SIG-M5 treated with dmso at 0.1 percent for 504 hours (cell line): ENCODE measurements around the gene PCYT2.

Experiments used
- DNase-seq: peaks from one replicate; lab custom pipeline; 2025; ENCODE audit not compliant: unreplicated experiment; lab: John Stamatoyannopoulos, UW

PCYT2 gene

GRCh38 chr17:81914103-81914850 is 3.1 kb upstream of the PCYT2 start:
- no peak for DNase-seq

GRCh38 chr17:81913394-81914102 is 2.3 kb upstream of the PCYT2 start:
- DNase-seq: no peak

- no peak for DNase-seq
These were observed 1.5 kb upstream of the PCYT2 start for GRCh38 chr17:81912441-81913309.

- no peak for DNase-seq
These were observed 770 bp upstream of the PCYT2 start for GRCh38 chr17:81911969-81912368.

GRCh38 chr17:81910840-81911276 is 341 bp downstream of the PCYT2 start:
- no peak for DNase-seq

- no peak for DNase-seq
These were observed 996 bp downstream of the PCYT2 start for GRCh38 chr17:81909966-81910839.

- no peak for DNase-seq
These were observed 2.0 kb downstream of the PCYT2 start for GRCh38 chr17:81909231-81909630.

GRCh38 chr17:81908793-81909192 is 2.4 kb downstream of the PCYT2 start:
- DNase-seq: no peak

GRCh38 chr17:81907219-81908145 is 3.7 kb downstream of the PCYT2 start:
- DNase-seq: no peak

GRCh38 chr17:81906476-81907218 is 4.6 kb downstream of the PCYT2 start:
- DNase-seq: no peak

GRCh38 chr17:81905993-81906392 is 5.2 kb downstream of the PCYT2 start:
- no peak for DNase-seq

GRCh38 chr17:81905424-81905875 is 5.7 kb downstream of the PCYT2 start:
- DNase-seq: no peak

- DNase-seq: no peak
These were observed 6.4 kb downstream of the PCYT2 start for GRCh38 chr17:81904600-81905423.

GRCh38 chr17:81903896-81904599 is 7.2 kb downstream of the PCYT2 start:
- no peak for DNase-seq

- DNase-seq: no peak
These were observed 7.8 kb downstream of the PCYT2 start for GRCh38 chr17:81903415-81903831.

- DNase-seq: no peak
These were observed 8.4 kb downstream of the PCYT2 start for GRCh38 chr17:81902653-81903414.
